Hepatocyte (in vitro differentiated cells): Measurements from ENCODE around the gene NEMP1.

Experiments
- CTCF ChIP-seq: fragments of 200-600 bp; sonication (generic); IDR thresholded peaks from 2 replicates; pipeline ENCODE4 v1.5.1; 2016; ENCODE audit warnings: antibody characterized with exemption, mild to moderate bottlenecking; ENCODE audit not compliant: poor library complexity
- EZH2 ChIP-seq: fragments of 200-600 bp; sonication (generic); IDR thresholded peaks from 2 replicates; pipeline ENCODE4 v1.6.1; 2016; ENCODE audit warnings: antibody characterized with exemption, mild to moderate bottlenecking, borderline replicate concordance

DNA sequence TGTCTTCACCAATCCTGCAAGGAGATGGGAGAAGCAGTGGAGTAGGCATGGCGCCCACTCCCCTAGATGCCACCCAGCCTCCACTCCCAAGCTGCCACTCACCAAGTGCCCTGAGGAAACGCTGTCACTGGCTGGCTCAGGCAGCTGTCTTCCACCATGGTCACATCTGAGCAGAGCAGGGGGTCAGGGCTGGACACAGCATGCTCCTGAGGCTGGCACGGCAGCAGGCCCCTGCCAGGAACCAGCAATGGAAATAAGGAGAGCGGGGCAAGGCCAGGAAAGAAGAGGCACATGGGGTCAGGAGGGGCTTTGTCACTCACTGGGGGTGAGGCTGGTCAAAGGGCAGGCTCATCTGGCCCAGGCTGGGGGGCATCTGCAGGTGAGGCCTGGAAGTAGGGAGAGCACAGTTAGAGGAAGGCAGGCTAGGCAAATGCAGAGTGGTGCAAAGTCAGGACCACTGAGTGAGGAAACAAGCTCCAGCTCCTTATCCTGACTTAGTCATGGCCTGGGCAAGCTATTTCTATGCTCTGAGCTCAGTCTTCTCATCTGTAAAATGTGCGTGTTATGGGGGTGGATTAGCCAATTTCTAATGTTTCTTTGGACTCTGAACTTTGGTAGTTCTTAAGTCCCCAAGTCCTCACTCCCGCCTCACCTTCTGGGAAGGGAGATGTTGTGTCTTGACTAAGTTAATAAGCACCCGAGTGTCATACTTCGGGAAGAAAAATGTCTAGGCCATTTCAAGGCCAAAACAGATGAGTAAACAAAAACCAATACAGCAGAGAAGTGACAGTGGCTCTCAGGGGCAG, 18.4 kb upstream of the NEMP1 start:
- no peak for TF ChIP-seq CTCF
- TF ChIP-seq EZH2: no peak
